ENCODE data around the gene FOXE3. TPM values are rescaled to one million over a fixed set of nuclear protein-coding genes. Genes with fewer than 3 reads are reported as not detected.

Gene FOXE3
- total RNA-seq, 2 donors from 2014 or later, result 0.28 TPM; not detected in 1

- TF ChIP-seq, protein P1, sequence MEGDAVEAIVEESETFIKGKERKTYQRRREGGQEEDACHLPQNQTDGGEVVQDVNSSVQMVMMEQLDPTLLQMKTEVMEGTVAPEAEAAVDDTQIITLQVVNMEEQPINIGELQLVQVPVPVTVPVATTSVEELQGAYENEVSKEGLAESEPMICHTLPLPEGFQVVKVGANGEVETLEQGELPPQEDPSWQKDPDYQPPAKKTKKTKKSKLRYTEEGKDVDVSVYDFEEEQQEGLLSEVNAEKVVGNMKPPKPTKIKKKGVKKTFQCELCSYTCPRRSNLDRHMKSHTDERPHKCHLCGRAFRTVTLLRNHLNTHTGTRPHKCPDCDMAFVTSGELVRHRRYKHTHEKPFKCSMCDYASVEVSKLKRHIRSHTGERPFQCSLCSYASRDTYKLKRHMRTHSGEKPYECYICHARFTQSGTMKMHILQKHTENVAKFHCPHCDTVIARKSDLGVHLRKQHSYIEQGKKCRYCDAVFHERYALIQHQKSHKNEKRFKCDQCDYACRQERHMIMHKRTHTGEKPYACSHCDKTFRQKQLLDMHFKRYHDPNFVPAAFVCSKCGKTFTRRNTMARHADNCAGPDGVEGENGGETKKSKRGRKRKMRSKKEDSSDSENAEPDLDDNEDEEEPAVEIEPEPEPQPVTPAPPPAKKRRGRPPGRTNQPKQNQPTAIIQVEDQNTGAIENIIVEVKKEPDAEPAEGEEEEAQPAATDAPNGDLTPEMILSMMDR (IDR thresholded peaks at IDR 0.05), result no peak
- Histone ChIP-seq H3K36me3 (no peaks in the 10 kb centered on the region), H3K27me3 (replicated peaks; ENCODE audit: insufficient read depth) (peaks cover 4% of the 10 kb centered on the region), H3K27ac (no peak overlapping the region), H3K4me3 (no peak overlapping the region), H3K4me1 (ENCODE audit: control insufficient read depth in 1 of 2, low read depth in 2 of 2) (no peaks in the 10 kb centered on the region), H3K9me3 (no peaks in the 10 kb centered on the region)
- no peak for ATAC-seq (ENCODE audit: insufficient number of reproducible peaks, low FRiP score, low read depth)
- DNase-seq (ENCODE audit: low spot score), result no peak
Observed at GRCh38 chr1:47459253-47459788, 43.2 kb downstream of the FOXE3 start.

DNA sequence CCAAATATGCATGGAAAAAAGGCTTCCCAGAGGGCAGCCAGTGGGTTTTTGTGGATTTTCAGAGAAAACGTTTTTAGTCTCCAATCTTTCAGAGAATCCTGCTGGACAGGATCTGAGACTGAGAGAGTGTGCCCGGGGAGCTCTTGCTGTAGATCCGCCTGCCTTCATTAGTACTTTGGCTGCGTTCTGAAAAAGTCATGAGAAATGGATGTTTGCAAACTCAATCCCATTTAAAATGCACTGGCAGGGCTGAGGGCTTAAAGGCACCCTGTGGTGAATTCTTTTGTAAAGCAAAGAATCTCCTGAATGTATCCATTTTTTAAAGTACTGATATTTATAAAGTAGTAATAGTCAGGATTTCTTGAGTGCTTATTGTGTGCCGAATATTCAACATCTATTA, 44.0 kb downstream of the FOXE3 start:
- Histone ChIP-seq H3K27me3 (replicated peaks; ENCODE audit: insufficient read depth) (peaks cover 4% of the 10 kb centered on the region), H3K4me1 (ENCODE audit: control insufficient read depth in 1 of 2, low read depth in 2 of 2) (peaks cover 0 to 1% of the 10 kb centered on the region in 2 donors)

DNA sequence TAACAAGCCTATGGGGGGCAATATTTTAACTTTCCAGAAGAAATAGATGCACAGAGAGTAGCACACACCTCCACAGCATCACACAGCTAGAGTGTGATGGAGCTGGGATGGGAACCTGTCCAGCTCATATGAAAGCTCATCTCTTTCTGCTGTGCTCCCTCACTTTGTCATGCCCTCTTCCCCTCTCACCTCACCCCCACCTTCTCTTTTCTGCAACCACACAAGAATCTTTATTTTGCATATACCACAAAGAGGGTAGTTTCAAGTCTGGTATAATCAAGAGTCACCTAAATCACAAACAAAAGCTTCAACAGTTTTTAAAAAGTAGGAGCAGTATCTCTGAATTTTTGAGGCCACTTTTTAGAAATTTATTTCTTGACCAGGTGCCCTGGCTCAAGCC, 44.4 kb downstream of the FOXE3 start:
- TF ChIP-seq, protein P1 (IDR thresholded peaks at IDR 0.05), result no peak
- H3K27ac ChIP-seq, result no peak overlapping the region
- no peak for DNase-seq (ENCODE audit: low spot score)
- H3K27me3 ChIP-seq (replicated peaks; ENCODE audit: insufficient read depth), result peaks cover 4% of the 10 kb centered on the region
- no peak for ATAC-seq (ENCODE audit: insufficient number of reproducible peaks, low FRiP score, low read depth)
- no peak overlapping the region for H3K4me3 ChIP-seq
- H3K36me3 ChIP-seq, result no peaks in the 10 kb centered on the region
- no peaks in the 10 kb centered on the region for H3K9me3 ChIP-seq
- peaks cover 2 to 5% of the 10 kb centered on the region in 2 donors for H3K4me1 ChIP-seq (ENCODE audit: control insufficient read depth in 1 of 2, low read depth in 2 of 2)

More for the DNA sequence above, 44.0 kb downstream of the FOXE3 start:
- ATAC-seq (ENCODE audit: insufficient number of reproducible peaks, low FRiP score, low read depth) (no peak), DNase-seq (ENCODE audit: low spot score) (no peak)
- Histone ChIP-seq H3K9me3 (no peaks in the 10 kb centered on the region), H3K4me3 (no peak overlapping the region), H3K36me3 (no peaks in the 10 kb centered on the region), H3K27ac (no peak overlapping the region)
- TF ChIP-seq, protein P1 (IDR thresholded peaks at IDR 0.05), result no peak

GRCh38 chr1:47465605-47466004, 49.5 kb downstream of the FOXE3 start:
- Histone ChIP-seq H3K27me3 (replicated peaks; ENCODE audit: insufficient read depth) (peaks cover 4% of the 10 kb centered on the region), H3K27ac (no peak overlapping the region), H3K4me1 (ENCODE audit: control insufficient read depth in 1 of 2, low read depth in 2 of 2) (peaks cover 7 to 9% of the 10 kb centered on the region in 2 donors), H3K9me3 (no peaks in the 10 kb centered on the region), H3K4me3 (no peak overlapping the region), H3K36me3 (no peaks in the 10 kb centered on the region)
- TF ChIP-seq, protein P1 (IDR thresholded peaks at IDR 0.05), result no peak
- ATAC-seq (ENCODE audit: insufficient number of reproducible peaks, low FRiP score, low read depth) (no peak), DNase-seq (ENCODE audit: low spot score) (no peak)

Other genes with a start within 250 kb of the FOXE3 start
- not detected for gene PDZK1IP1, start 226.2 kb upstream of the FOXE3 start, total RNA-seq
- gene TAL1, start 184.1 kb upstream of the FOXE3 start, total RNA-seq, result 1 to 10 TPM; 2.4 to 3.0 TPM
- 1 to 10 TPM; 1.1 to 2.2 TPM for gene STIL, start 102.1 kb upstream of the FOXE3 start, total RNA-seq
- gene CMPK1, start 82.5 kb upstream of the FOXE3 start, total RNA-seq, result 100 to 1,000 TPM; 117 to 146 TPM
- 1 to 10 TPM; 4.9 TPM for gene FOXD2, start 21.8 kb downstream of the FOXE3 start, total RNA-seq

All from thoracic aorta (tissue), 2 donors.